Prostate gland (tissue), 2 donors: Measurements from ENCODE around the gene LRRC42.

ENCODE experiments used
- POLR2A ChIP-seq: fragments of 450-650 bp; IDR thresholded peaks from one replicate; pipeline ENCODE4 v1.6.1; 2016; ENCODE audit warnings: antibody characterized with exemption, mild to moderate bottlenecking
- POLR2AphosphoS5 ChIP-seq: sonication (generic); formaldehyde crosslinking; IDR thresholded peaks from one replicate; pipeline ENCODE4 v1.6.1; 2017; ENCODE audit warnings: antibody characterized with exemption
- TF ChIP-seq, protein P1 (sequence below), 4 experiments: fragments of 200-600 bp in 2 of 4; fragments of 450-650 bp in 2 of 4; sonication (generic) in 2 of 4; IDR thresholded peaks; 1 replicate in 3 of 4; 2 replicates in 1 of 4; pipeline ENCODE4 v1.5.1; 2016 to 2019; ENCODE audit warnings: antibody characterized with exemption in 4 of 4, mild to moderate bottlenecking in 2 of 4, moderate library complexity in 2 of 4

DNA sequence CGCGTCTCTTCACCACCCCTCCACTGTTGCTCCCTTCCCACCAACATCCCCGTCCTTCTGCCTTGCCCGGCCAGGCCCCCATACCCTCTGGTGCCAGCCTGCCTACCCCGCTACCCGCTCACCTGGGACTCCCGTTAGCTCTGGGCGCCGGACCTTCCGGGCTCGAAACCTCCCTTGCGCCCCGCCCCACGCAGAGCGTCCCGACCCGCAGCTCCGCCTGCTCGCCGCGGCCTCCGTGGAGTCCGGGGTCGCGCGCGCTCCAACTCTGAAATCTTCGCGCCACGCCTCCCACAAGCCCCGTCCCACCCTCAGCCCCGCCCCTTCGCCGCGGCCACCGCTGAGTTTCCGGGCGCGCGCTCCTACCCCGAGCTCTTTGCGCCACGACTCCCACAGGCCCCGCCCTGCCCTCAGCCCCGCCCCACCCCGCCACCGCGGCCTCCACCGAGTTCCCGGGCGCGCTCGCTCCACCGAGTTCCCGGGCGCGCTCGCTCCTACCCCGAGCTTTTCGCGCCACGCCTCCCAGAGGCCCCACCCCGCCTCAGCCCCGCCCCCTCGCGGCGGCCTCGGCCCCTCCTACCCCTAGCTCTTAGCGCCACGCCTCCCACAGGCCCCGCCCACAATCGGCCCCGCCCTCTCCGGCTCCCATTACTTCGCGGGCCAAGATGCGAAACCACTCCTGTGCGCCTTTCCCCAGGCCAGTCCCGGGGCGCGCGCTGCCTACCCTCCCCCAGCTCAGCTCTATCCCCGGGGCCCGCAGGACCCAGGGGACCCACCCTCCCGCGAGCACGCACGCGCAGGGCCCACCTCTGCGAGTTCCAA, 508 bp upstream of the LRRC42 start, which contains the start of gene IFT25:
- TF ChIP-seq, protein P1, sequence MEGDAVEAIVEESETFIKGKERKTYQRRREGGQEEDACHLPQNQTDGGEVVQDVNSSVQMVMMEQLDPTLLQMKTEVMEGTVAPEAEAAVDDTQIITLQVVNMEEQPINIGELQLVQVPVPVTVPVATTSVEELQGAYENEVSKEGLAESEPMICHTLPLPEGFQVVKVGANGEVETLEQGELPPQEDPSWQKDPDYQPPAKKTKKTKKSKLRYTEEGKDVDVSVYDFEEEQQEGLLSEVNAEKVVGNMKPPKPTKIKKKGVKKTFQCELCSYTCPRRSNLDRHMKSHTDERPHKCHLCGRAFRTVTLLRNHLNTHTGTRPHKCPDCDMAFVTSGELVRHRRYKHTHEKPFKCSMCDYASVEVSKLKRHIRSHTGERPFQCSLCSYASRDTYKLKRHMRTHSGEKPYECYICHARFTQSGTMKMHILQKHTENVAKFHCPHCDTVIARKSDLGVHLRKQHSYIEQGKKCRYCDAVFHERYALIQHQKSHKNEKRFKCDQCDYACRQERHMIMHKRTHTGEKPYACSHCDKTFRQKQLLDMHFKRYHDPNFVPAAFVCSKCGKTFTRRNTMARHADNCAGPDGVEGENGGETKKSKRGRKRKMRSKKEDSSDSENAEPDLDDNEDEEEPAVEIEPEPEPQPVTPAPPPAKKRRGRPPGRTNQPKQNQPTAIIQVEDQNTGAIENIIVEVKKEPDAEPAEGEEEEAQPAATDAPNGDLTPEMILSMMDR (IDR thresholded peaks at IDR 0.05), result peak in 1 of 4 experiments; percentile 23
- TF ChIP-seq POLR2AphosphoS5 (peak; percentile 78), POLR2A (peak; percentile 92)
